Measurements from ENCODE around the gene ARHGEF25. TPM values are rescaled to one million over a fixed set of nuclear protein-coding genes. Genes with fewer than 3 reads are reported as not detected.
A peak's percentile ranks its signal among the peaks of the same experiment; 100 is the strongest.

Gene ARHGEF25
- total and polyA plus RNA-seq, 2 of the 13 experiments (the other 11 are each of a cell fraction or from before 2014, with no cell fraction given): 11.5 to 12.5 TPM

- TF ChIP-seq MTA1 (CRISPR knock-in tag; IDR thresholded peaks at IDR 0.05; ENCODE audit: borderline replicate concordance) (no peak; the same call in 1 of the 2 replicates), SRF (IDR thresholded peaks at IDR 0.05; ENCODE audit: low read depth, low read length) (no peak), ZBTB7B (CRISPR knock-in tag; IDR thresholded peaks at IDR 0.05) (0 out of 2 replicates have a peak, but pooled peaks have one; percentile 39), ZBTB43 (CRISPR knock-in tag; conservative IDR thresholded peaks at IDR 0.05) (0 out of 2 replicates have a peak, but pooled peaks have one; percentile 18), ZNF598 (CRISPR knock-in tag; IDR thresholded peaks at IDR 0.05; ENCODE audit: borderline replicate concordance) (no peak), ESRRA (CRISPR knock-in tag; IDR thresholded peaks at IDR 0.05; ENCODE audit: low read depth) (no peak), MEF2D (CRISPR knock-in tag; IDR thresholded peaks at IDR 0.05) (no peak), ARNTL (CRISPR knock-in tag; IDR thresholded peaks at IDR 0.05) (no peak), RXRA (CRISPR knock-in tag; IDR thresholded peaks at IDR 0.05) (peak; percentile 52), ZZZ3 (CRISPR knock-in tag; IDR thresholded peaks at IDR 0.05; ENCODE audit: borderline replicate concordance) (no peak), ZNF280B (CRISPR knock-in tag; IDR thresholded peaks at IDR 0.05; ENCODE audit: borderline replicate concordance) (no peak; the same call in 1 of the 2 replicates), DDIT3 (CRISPR knock-in tag; IDR thresholded peaks at IDR 0.05) (no peak), ZNF589 (CRISPR knock-in tag; conservative IDR thresholded peaks at IDR 0.05) (no peak), SAP130 (CRISPR knock-in tag; IDR thresholded peaks at IDR 0.05; ENCODE audit: low read depth) (peak; percentile 30; the same call in 1 of the 2 replicates), FOSL1 (CRISPR knock-in tag; IDR thresholded peaks at IDR 0.05; ENCODE audit: borderline replicate concordance) (no peak), BRD4 (CRISPR knock-in tag; IDR thresholded peaks at IDR 0.05) (no peak), ZNF329 (CRISPR knock-in tag; IDR thresholded peaks at IDR 0.05; ENCODE audit: low read depth) (no peak), ZNF234 (CRISPR knock-in tag; conservative IDR thresholded peaks at IDR 0.05) (no peak), TAF15 (IDR thresholded peaks at IDR 0.05; ENCODE audit: low read depth, low read length, poor library complexity, severe bottlenecking) (no peak), ZC3H4 (CRISPR knock-in tag; IDR thresholded peaks at IDR 0.05; ENCODE audit: borderline replicate concordance) (no peak), NFKB2 (CRISPR knock-in tag; IDR thresholded peaks at IDR 0.05; ENCODE audit: borderline replicate concordance) (peak; percentile 55; the same call in 1 of the 2 replicates), KDM5A (IDR thresholded peaks at IDR 0.05; ENCODE audit: borderline replicate concordance, low read length) (no peak), KDM2A (CRISPR knock-in tag; IDR thresholded peaks at IDR 0.05; ENCODE audit: borderline replicate concordance, low read depth) (peak; percentile 82), GATAD2A (CRISPR knock-in tag; IDR thresholded peaks at IDR 0.05) (no peak), RAD21 (CRISPR knock-in tag; IDR thresholded peaks at IDR 0.05) (peak; percentile 92), MYPOP (CRISPR knock-in tag; IDR thresholded peaks at IDR 0.05) (peak; percentile 66; the same call in 1 of the 2 replicates), RNF2 (conservative IDR thresholded peaks at IDR 0.05; ENCODE audit: low read depth) (no peak), ZNF7 (CRISPR knock-in tag; IDR thresholded peaks at IDR 0.05) (no peak)
Measured at GRCh38 chr12:57621497-57622292, 10.5 kb downstream of the ARHGEF25 start (continued).
